Spleen (tissue), 11 donors: ENCODE measurements around the gene CA11. TPM values are rescaled to one million over a fixed set of nuclear protein-coding genes. Genes with fewer than 3 reads are reported as not detected.

Experiments used
- DNase-seq: peaks from one replicate; pipeline ENCODE4 v3.0.0-alpha.2; 2020
- H3K27ac ChIP-seq, 8 donors: fragments of 200-600 bp; sonication (generic) in 7 of 8; 1 replicate in 4 of 8; 2 replicates in 4 of 8; pipeline versions ENCODE4 v1.5.0 to v1.8.0; 2016 to 2021; ENCODE audit warnings: inconsistent platforms in 4 of 8, mild to moderate bottlenecking in 4 of 8, moderate library complexity in 1 of 8
- H3K27me3 ChIP-seq, 7 donors: fragments of 200-600 bp; sonication (generic) in 6 of 7; replicated peaks in 1 of 7; 1 replicate in 4 of 7; 2 replicates in 3 of 7; pipeline versions ENCODE4 v1.5.0 to v1.8.0; 2016 to 2021; ENCODE audit warnings: inconsistent platforms in 3 of 7, mild to moderate bottlenecking in 1 of 7
- H3K36me3 ChIP-seq, 6 donors: fragments of 200-600 bp; sonication (generic) in 5 of 6; 1 replicate in 4 of 6; 2 replicates in 2 of 6; pipeline versions ENCODE4 v1.5.0 to v1.8.0; 2016 to 2021; ENCODE audit warnings: inconsistent platforms in 2 of 6
- H3K4me1 ChIP-seq, 6 donors: fragments of 200-600 bp; sonication (generic) in 5 of 6; 1 replicate in 3 of 6; 2 replicates in 3 of 6; pipeline versions ENCODE4 v1.5.0 to v1.8.0; 2016 to 2021; ENCODE audit warnings: inconsistent platforms in 3 of 6
- H3K4me3 ChIP-seq, 8 donors: fragments of 200-600 bp; sonication (generic) in 7 of 8; 1 replicate in 4 of 8; 2 replicates in 4 of 8; pipeline versions ENCODE4 v1.5.0 to v1.8.0; 2016 to 2021; ENCODE audit warnings: inconsistent platforms in 4 of 8, mild to moderate bottlenecking in 4 of 8, moderate library complexity in 2 of 8
- H3K9me3 ChIP-seq, 8 donors: fragments of 200-600 bp; sonication (generic) in 7 of 8; 1 replicate in 4 of 8; 2 replicates in 4 of 8; pipeline versions ENCODE4 v1.5.0 to v1.8.0; 2016 to 2021; ENCODE audit warnings: inconsistent platforms in 4 of 8
- CTCF ChIP-seq, 11 experiments: fragments of 200-600 bp in 7 of 11; fragments of 450-650 bp in 4 of 11; sonication (generic) in 4 of 11; IDR thresholded peaks in 8 of 11; conservative IDR thresholded peaks in 3 of 11; 1 replicate in 7 of 11; 2 replicates in 4 of 11; pipeline versions ENCODE4 v1.4.0 to v1.8.0; 2016 to 2021; ENCODE audit warnings: antibody characterized with exemption in 11 of 11, inconsistent platforms in 4 of 11, mild to moderate bottlenecking in 1 of 11
- POLR2A ChIP-seq, 3 donors: fragments of 450-650 bp; IDR thresholded peaks; one replicate each; pipeline ENCODE4 v1.5.1; 2017; ENCODE audit warnings: antibody characterized with exemption in 3 of 3, mild to moderate bottlenecking in 1 of 3
- POLR2AphosphoS5 ChIP-seq, 3 donors: sonication (generic); formaldehyde crosslinking; IDR thresholded peaks; one replicate each; pipeline ENCODE4 v1.5.1; 2017; ENCODE audit warnings: antibody characterized with exemption in 3 of 3
- WGBS, 5 donors: extraction: QIAGEN DNeasy Blood & Tissue Kit in 3 of 5; methylation state at CpG; one replicate each; pipeline versions ENCODE4 v1.1.5 to v1.1.7; 2013 to 2018; 5-methylcytosine and 5-hydroxymethylcytosine counted together
- intact Hi-C: fragments of 100-400 bp; cut with DNase I; formaldehyde crosslinking; loops from one replicate; pipeline ENCODE4 v1.15.0; 2023; ENCODE audit warnings: low total_unique reads
- polyA plus RNA-seq, 3 donors: library from polyadenylated mRNA; stranded (reverse); fragments of 200-250 nt; gene quantifications; one replicate each; pipeline ENCODE4 v1.2.1, GENCODE V29; 2013
- total RNA-seq, 7 donors: library from RNA; depleted of rRNA in 3 of 7; stranded (reverse); fragments of >200 nt in 3 of 7; fragmentation: NEBNext Ultra II Directional in 4 of 7; extraction: Animal tissue kit (Norgen Biotek cat#: 25700) in 4 of 7; gene quantifications; one replicate each; pipeline versions ENCODE4 v1.1.0 to v1.2.1, GENCODE V29; 2016 to 2021
- donor health status: healthy with polysubstance abuse.
- donor health status: DM: no; HTN: no; CAD: no; lungs with moderate emphysema.
- donor health status: DM: no; HTN: no; CAD: no.
- donor health status: Bipolar disorder and iron deficiency.
- donor health status: healthy.
- donor health status: DM: no; HTN: no; CAD: no.
- donor health status: DM: yes; HTN: yes; CAD: no.

CA11 gene
- total and polyA plus RNA-seq, 10 donors = 1.9 to 14.5 (median 7.8) TPM

GRCh38 chr19:48676487-48676886, 30.5 kb upstream of the CA11 start:
- intact Hi-C loops = no loop called here
- Histone ChIP-seq H3K27me3 (no peaks in the 10 kb centered on the region), H3K4me3 (no peak overlapping the region), H3K4me1 (peaks cover 7 to 19% (median 13%) of the 10 kb centered on the region in 6 donors), H3K36me3 (no peaks in the 10 kb centered on the region), H3K9me3 (no peaks in the 10 kb centered on the region), H3K27ac (no peak overlapping the region)
- WGBS, 5 donors = 88 to 92% (median 89%) methylated on average over 16 to 17 of the region's 17 CpGs
- TF ChIP-seq POLR2AphosphoS5 (IDR thresholded peaks at IDR 0.05) (no peak), CTCF (IDR thresholded peaks at IDR 0.05 in 8 of 11, conservative IDR thresholded peaks at IDR 0.05 in 3 of 11) (no peak), POLR2A (IDR thresholded peaks at IDR 0.05) (no peak)
- no peak for DNase-seq

- Histone ChIP-seq H3K9me3 (no peaks in the 10 kb centered on the region), H3K27me3 (no peaks in the 10 kb centered on the region), H3K27ac (peak overlapping the region; percentile 6 to 77 (median 64)), H3K4me3 (no peak overlapping the region), H3K4me1 (peaks cover 7 to 19% (median 13%) of the 10 kb centered on the region in 6 donors), H3K36me3 (no peaks in the 10 kb centered on the region)
- DNase-seq = peak; percentile 89
- 30 to 42% (median 36%) methylated on average over 24 to 28 of the region's 28 CpGs for WGBS, 5 donors
- TF ChIP-seq POLR2AphosphoS5 (IDR thresholded peaks at IDR 0.05) (peak; percentile 53 to 80 (median 72)), CTCF (IDR thresholded peaks at IDR 0.05 in 8 of 11, conservative IDR thresholded peaks at IDR 0.05 in 3 of 11) (peak; percentile 64 to 93 (median 89)), POLR2A (IDR thresholded peaks at IDR 0.05) (no peak)
- intact Hi-C loops = no loop called here
Observed at GRCh38 chr19:48674921-48675824, 29.2 kb upstream of the CA11 start.

GRCh38 chr19:48674216-48674809, 28.3 kb upstream of the CA11 start:
- Histone ChIP-seq H3K27me3 (no peaks in the 10 kb centered on the region), H3K36me3 (no peaks in the 10 kb centered on the region), H3K27ac (peak overlapping the region in 6 of 8 donors; percentile 58 to 77 (median 70)), H3K4me3 (no peak overlapping the region), H3K9me3 (no peaks in the 10 kb centered on the region), H3K4me1 (peaks cover 7 to 19% (median 13%) of the 10 kb centered on the region in 6 donors)
- 88 to 93% (median 91%) methylated on average over 7 to 19 of the region's 19 CpGs for WGBS, 5 donors
- no peak for TF ChIP-seq POLR2A (IDR thresholded peaks at IDR 0.05)
- TF ChIP-seq POLR2AphosphoS5 (IDR thresholded peaks at IDR 0.05) = no peak
- no peak for TF ChIP-seq CTCF (IDR thresholded peaks at IDR 0.05 in 8 of 11, conservative IDR thresholded peaks at IDR 0.05 in 3 of 11)
- intact Hi-C loops = no loop called here
- no peak for DNase-seq
